Mesothelial cell of epicardium (in vitro differentiated cells): ENCODE data around the gene SLC36A3. TPM values are rescaled to one million over a fixed set of nuclear protein-coding genes. Genes with fewer than 3 reads are reported as not detected.

Experiments
- DNase-seq, 2 experiments: peaks; one replicate each; pipeline ENCODE4 v3.0.0; 2021; ENCODE audit warnings: low spot score in 2 of 2; ENCODE audit not compliant: unreplicated experiment in 2 of 2
- H3K27ac Mint-ChIP-seq: 2 replicates; pipeline ENCODE4 v1.8.0; 2021; ENCODE audit warnings: mixed read lengths
- H3K27me3 Mint-ChIP-seq: 2 replicates; pipeline ENCODE4 v1.8.0; 2021; ENCODE audit warnings: low read depth, mixed read lengths
- H3K36me3 Mint-ChIP-seq: 2 replicates; pipeline ENCODE4 v1.8.0; 2021; ENCODE audit warnings: mixed read lengths
- H3K4me1 Mint-ChIP-seq: 2 replicates; pipeline ENCODE4 v1.8.0; 2021; ENCODE audit warnings: mixed read lengths
- H3K4me3 Mint-ChIP-seq: 2 replicates; pipeline ENCODE4 v1.8.0; 2021; ENCODE audit warnings: mild to moderate bottlenecking, moderate library complexity, mixed read lengths
- H3K9me3 Mint-ChIP-seq: 2 replicates; pipeline ENCODE4 v1.8.0; 2021; ENCODE audit warnings: mixed read lengths
- total RNA-seq: library from RNA; stranded (reverse); gene quantifications from 3 replicates; pipeline ENCODE4 v1.2.1, GENCODE V29; 2021
- TF ChIP-seq, protein P1 (sequence below): fragments of 200-600 bp; sonication (generic); IDR thresholded peaks from one replicate; pipeline ENCODE4 v1.5.0; 2021; ENCODE audit warnings: antibody characterized with exemption; ENCODE audit not compliant: unreplicated experiment

The SLC36A3 gene
- total RNA-seq, 1 donor from 2014 or later: not detected

DNA sequence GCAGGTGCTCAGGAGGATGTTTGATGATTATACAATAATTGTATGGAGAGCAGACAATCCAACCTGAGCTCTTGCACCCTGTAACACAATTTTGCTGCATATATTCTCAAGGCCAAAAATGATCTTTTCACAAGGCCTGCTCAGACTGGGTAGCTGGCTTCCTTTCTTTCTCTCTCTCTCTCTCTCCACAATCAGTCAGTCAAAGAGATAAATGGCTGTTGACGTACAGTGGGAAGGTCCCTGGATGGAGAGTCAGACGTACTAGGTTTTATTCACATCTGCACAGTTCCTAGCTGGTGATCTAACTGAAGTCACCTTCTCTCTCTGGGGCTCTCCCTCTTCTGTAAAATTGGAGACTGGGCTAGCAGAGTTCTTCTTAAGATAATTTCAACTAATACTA lies 24.0 kb upstream of the SLC36A3 start:
- no peaks in the 10 kb centered on the region for H3K9me3 Mint-ChIP-seq
- TF ChIP-seq, protein P1, sequence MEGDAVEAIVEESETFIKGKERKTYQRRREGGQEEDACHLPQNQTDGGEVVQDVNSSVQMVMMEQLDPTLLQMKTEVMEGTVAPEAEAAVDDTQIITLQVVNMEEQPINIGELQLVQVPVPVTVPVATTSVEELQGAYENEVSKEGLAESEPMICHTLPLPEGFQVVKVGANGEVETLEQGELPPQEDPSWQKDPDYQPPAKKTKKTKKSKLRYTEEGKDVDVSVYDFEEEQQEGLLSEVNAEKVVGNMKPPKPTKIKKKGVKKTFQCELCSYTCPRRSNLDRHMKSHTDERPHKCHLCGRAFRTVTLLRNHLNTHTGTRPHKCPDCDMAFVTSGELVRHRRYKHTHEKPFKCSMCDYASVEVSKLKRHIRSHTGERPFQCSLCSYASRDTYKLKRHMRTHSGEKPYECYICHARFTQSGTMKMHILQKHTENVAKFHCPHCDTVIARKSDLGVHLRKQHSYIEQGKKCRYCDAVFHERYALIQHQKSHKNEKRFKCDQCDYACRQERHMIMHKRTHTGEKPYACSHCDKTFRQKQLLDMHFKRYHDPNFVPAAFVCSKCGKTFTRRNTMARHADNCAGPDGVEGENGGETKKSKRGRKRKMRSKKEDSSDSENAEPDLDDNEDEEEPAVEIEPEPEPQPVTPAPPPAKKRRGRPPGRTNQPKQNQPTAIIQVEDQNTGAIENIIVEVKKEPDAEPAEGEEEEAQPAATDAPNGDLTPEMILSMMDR: no peak
- DNase-seq: no peak
- H3K4me3 Mint-ChIP-seq: no peak overlapping the region
- H3K4me1 Mint-ChIP-seq: peaks cover 4% of the 10 kb centered on the region
- no peaks in the 10 kb centered on the region for H3K36me3 Mint-ChIP-seq
- H3K27ac Mint-ChIP-seq: no peak overlapping the region
- H3K27me3 Mint-ChIP-seq: peaks cover 2% of the 10 kb centered on the region

DNA sequence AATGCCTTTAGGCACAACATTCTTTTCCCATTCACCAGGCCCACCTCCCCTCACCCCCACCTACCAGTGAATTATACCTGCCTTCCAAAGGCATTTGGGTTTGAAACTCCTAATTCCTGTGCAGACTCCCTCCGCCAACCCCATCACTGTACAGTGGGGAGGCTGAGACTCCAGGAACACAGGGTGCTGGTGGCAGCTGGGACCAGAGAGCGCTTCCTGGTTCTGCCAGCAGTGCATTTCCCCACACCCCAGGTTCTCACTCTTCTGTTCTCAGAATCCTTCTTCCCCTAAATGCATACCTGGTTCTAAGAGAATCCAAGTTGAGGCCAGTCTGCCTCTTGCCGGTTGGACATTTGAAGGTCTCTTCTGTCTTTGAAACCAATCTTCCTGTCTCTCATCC lies 22.7 kb upstream of the SLC36A3 start:
- H3K27ac Mint-ChIP-seq: no peak overlapping the region

DNA sequence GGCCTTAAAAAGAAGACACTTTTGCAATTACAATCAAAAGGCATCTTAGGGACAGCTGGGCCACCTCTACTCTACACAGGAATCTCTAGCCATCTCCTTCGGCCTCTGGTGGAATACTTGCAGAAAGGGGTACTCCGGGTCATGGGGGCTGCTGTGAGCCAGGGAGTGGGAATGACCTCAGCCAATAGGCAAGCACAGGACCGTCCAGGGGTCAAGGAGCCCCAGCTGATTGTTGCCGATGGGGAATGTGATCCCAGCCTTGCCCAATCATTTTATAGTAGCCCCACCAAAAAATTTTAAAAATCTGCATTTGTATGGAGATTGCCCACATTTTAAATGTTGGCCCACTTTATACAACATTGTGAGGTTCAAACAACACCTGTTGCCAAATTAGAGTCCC lies 16.9 kb upstream of the SLC36A3 start:
- Mint-ChIP-seq H3K9me3 (no peaks in the 10 kb centered on the region), H3K36me3 (no peaks in the 10 kb centered on the region), H3K27ac (no peak overlapping the region), H3K4me1 (peaks cover 18% of the 10 kb centered on the region), H3K4me3 (no peak overlapping the region), H3K27me3 (peaks cover 5% of the 10 kb centered on the region)
- TF ChIP-seq, protein P1: no peak
- no peak for DNase-seq

More for the DNA sequence above, 22.7 kb upstream of the SLC36A3 start:
- H3K9me3 Mint-ChIP-seq: no peaks in the 10 kb centered on the region
- peaks cover 4% of the 10 kb centered on the region for H3K4me1 Mint-ChIP-seq
- H3K4me3 Mint-ChIP-seq: no peak overlapping the region
- no peaks in the 10 kb centered on the region for H3K36me3 Mint-ChIP-seq
- H3K27me3 Mint-ChIP-seq: peaks cover 3% of the 10 kb centered on the region
- no peak for DNase-seq
- TF ChIP-seq, protein P1: no peak

DNA sequence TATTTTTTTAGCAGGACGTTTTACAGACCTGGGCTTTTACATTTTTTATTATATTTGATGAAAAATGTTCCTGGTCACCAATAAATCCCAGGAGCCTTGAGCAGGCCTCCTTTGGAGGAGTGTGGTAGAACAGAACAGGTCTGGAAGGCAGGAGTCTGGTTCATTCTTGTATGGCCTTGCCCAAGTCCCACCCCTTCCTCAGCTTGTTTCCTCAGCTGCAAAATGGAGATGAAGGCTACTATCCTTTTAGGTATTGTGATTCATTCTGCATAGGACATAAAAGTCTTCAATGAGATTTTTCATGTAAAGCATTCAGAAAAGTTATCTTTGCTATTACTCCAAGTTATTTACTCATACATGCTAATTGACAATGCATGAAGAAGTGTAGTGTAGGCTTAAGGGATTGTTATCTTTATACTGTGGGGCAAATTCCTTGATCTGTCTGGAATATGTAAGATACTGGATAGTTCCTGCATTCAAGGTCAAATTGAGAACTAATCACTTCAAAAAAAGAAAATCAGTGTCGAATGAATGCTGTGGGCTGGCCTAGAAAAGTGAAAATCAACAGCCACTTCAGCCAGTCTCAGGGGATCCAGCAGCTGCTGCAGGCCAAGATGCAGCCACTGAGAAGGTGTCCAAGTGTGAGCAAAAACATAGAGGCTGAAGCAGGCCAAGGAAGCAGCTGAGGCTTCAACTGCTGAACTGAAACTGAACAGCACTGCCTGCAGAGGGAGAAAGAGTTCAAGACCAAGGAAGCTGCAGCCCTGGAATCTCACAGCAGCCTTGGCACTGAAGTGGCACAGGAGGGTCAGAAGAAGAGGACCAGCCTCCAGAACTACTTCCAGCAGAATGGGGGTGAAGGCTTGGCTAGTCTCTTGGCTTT lies 15.5 kb upstream of the SLC36A3 start:
- Mint-ChIP-seq H3K9me3 (no peaks in the 10 kb centered on the region), H3K4me3 (no peak overlapping the region), H3K36me3 (no peaks in the 10 kb centered on the region), H3K27me3 (peaks cover 3% of the 10 kb centered on the region), H3K27ac (peak overlapping the region; percentile 50), H3K4me1 (peaks cover 18% of the 10 kb centered on the region)
- TF ChIP-seq, protein P1: no peak
- no peak for DNase-seq

DNA sequence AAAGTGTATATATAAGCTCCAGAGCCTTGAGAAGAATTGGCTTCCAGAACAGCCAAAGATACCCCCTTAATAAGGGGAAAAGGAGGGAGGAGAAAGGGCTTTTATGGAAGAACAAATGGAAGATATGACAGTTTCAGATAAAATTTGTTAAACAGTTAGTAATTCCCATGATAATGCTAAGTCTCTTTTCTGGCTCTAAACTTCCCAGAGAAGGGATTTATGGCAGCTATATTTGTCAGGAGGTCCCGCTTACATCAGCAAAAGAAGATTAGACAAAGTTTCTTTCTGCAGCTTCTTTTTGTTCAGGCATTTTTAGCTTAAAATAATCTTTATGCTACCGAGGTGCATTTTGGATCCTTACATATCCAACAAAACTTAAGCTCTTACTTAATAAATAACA lies 14.3 kb upstream of the SLC36A3 start:
- Mint-ChIP-seq H3K4me3 (no peak overlapping the region), H3K36me3 (no peaks in the 10 kb centered on the region), H3K27ac (peak overlapping the region; percentile 9), H3K9me3 (no peaks in the 10 kb centered on the region), H3K27me3 (peaks cover 3% of the 10 kb centered on the region), H3K4me1 (peaks cover 18% of the 10 kb centered on the region)
- TF ChIP-seq, protein P1: no peak
- no peak for DNase-seq
